ENCODE data around the gene RNASEL.

The RNASEL gene

DNA sequence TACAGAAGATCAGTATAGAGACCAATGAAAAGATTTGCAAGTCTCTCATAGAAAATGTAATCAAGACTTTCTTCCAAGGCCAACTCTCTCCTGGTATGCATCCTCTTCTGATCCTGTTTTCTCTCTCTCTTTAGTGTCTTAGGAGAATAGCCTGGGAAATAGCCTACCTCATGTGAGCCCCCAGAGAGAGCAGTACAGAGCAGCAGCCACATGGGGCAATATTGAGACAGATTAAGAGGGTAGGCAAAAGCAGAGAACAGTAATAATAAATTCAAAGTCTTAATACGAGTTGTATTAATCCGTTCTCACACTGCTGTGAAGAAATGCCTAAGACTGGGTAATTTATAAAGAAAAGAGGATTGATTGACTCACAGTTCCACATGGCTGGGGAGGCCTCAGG is 61.4 kb downstream of the RNASEL start:
- TF ChIP-seq GATA2 (IDR thresholded peaks at IDR 0.05; ENCODE audit: low read depth, low read length) = no peak

DNA sequence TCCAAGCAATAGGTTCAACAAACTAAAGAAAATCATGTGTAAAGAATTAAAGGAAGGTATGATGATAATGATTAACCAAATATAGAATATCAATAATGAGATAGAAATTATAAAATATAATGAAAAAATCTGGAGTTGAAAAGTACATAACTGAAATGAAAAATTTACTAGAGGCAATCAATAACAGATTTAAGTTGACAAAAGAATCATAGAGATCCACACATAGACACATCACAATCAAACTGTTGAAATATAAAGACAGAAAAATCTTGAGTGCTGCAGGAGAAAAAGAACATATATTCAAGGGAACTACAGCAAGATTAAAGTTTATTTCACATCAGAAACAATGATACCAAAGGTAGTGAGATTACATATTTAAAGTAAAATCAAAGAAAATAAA is 63.7 kb downstream of the RNASEL start:
- TF ChIP-seq GATA2 (IDR thresholded peaks at IDR 0.05; ENCODE audit: low read depth, low read length) = no peak
- no peak for TF ChIP-seq GATA3 (IDR thresholded peaks at IDR 0.05; ENCODE audit: low read depth, low read length)

Data from SH-SY5Y (cell line).